Tibial nerve (tissue), 4 donors: ENCODE measurements around the gene ZDHHC19. TPM values are rescaled to one million over a fixed set of nuclear protein-coding genes. Genes with fewer than 3 reads are reported as not detected.

Source experiments
- DNase-seq, 2 donors: peaks; one replicate each; pipeline ENCODE4 v3.0.0-alpha.2; 2019; ENCODE audit warnings: low spot score in 2 of 2
- H3K27ac ChIP-seq, 4 donors: fragments of 200-600 bp; sonication (generic) in 3 of 4; one replicate each; pipeline ENCODE4 v1.5.1; 2017 to 2019; ENCODE audit warnings: mild to moderate bottlenecking in 1 of 4
- H3K27me3 ChIP-seq, 2 donors: fragments of 200-600 bp; sonication (generic) in 1 of 2; one replicate each; pipeline versions ENCODE4 v1.5.1 to v1.6.0; 2017 to 2019
- H3K36me3 ChIP-seq, 3 donors: fragments of 200-600 bp; sonication (generic); one replicate each; pipeline ENCODE4 v1.5.1; 2018 to 2019
- H3K4me1 ChIP-seq, 4 donors: fragments of 200-600 bp; sonication (generic) in 3 of 4; one replicate each; pipeline ENCODE4 v1.5.1; 2017 to 2019
- H3K4me3 ChIP-seq, 4 donors: fragments of 200-600 bp; sonication (generic) in 3 of 4; one replicate each; pipeline ENCODE4 v1.5.1; 2017 to 2019; ENCODE audit warnings: mild to moderate bottlenecking in 1 of 4, moderate library complexity in 1 of 4
- H3K9me3 ChIP-seq, 4 donors: fragments of 200-600 bp; sonication (generic) in 3 of 4; one replicate each; pipeline ENCODE4 v1.5.1; 2017 to 2019
- EP300 ChIP-seq, 2 donors: sonication (generic); formaldehyde crosslinking; IDR thresholded peaks; one replicate each; pipeline ENCODE4 v1.6.1; 2017; ENCODE audit warnings: antibody characterized with exemption in 2 of 2, mild to moderate bottlenecking in 1 of 2
- POLR2A ChIP-seq, 2 donors: fragments of 450-650 bp; IDR thresholded peaks; one replicate each; pipeline ENCODE4 v1.6.1; 2017; ENCODE audit warnings: antibody characterized with exemption in 2 of 2, mild to moderate bottlenecking in 2 of 2, moderate library complexity in 2 of 2
- WGBS, 2 donors: methylation state at CpG; one replicate each; pipeline ENCODE4 v1.1.5; 2018; 5-methylcytosine and 5-hydroxymethylcytosine counted together
- total RNA-seq, 4 donors: library from RNA; depleted of rRNA; stranded (reverse); fragments of >200 nt; gene quantifications; one replicate each; pipeline ENCODE4 v1.1.0, GENCODE V29; 2016
- TF ChIP-seq, protein P1 (sequence below), 5 experiments: fragments of 200-600 bp in 3 of 5; fragments of 450-650 bp in 2 of 5; sonication (generic) in 3 of 5; IDR thresholded peaks; one replicate each; pipeline ENCODE4 v1.5.1; 2016 to 2019; ENCODE audit warnings: antibody characterized with exemption in 5 of 5, mild to moderate bottlenecking in 3 of 5, moderate library complexity in 2 of 5

The ZDHHC19 gene
- total RNA-seq, 4 donors from 2014 or later = not detected

DNA sequence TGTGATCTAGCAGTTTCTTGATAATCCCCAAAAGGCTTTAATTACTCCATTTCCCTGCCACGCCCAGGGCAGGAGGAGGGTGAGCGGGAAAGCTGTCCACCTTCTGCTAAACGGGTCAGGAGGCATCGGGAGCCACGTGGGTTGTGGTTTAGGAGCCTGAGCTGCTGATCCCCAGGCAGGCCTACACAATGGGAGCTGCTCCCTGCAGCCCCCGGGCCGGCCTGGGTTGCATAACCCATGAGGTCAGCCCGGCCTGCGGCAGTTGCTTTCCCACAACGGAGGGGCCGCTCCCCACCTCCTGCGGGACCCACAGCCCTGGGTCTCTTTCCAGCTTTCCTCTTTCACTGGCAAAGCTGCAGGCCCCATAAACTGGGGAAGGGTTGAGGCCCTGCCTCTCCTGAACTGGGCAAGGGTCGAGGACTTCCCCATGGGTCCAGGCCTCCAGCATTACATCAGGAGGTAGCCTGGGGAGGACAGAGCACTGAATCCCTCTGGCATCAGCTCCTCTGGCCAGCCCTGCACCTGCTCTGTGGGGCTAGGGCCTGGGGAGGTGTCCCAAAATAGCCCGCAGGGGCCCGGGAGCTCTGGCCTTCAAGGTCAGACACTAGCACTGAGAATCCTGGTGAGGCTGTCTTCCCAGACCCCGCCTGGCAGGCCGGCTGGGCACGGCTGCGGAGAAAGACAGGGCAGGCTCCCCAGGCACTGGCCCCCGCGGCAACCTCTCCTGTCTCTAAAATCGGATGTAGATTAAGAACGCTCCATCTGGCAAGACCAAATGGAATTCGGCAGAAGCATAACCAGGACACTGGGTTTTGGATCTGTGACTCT is 47.3 kb downstream of the ZDHHC19 start:
- no peak overlapping the region for H3K4me3 ChIP-seq
- peak overlapping the region in 2 of 4 donors; percentile 10 to 30 for H3K27ac ChIP-seq
- TF ChIP-seq EP300 (IDR thresholded peaks at IDR 0.05) (no peak), POLR2A (IDR thresholded peaks at IDR 0.05) (no peak)
- TF ChIP-seq, protein P1, sequence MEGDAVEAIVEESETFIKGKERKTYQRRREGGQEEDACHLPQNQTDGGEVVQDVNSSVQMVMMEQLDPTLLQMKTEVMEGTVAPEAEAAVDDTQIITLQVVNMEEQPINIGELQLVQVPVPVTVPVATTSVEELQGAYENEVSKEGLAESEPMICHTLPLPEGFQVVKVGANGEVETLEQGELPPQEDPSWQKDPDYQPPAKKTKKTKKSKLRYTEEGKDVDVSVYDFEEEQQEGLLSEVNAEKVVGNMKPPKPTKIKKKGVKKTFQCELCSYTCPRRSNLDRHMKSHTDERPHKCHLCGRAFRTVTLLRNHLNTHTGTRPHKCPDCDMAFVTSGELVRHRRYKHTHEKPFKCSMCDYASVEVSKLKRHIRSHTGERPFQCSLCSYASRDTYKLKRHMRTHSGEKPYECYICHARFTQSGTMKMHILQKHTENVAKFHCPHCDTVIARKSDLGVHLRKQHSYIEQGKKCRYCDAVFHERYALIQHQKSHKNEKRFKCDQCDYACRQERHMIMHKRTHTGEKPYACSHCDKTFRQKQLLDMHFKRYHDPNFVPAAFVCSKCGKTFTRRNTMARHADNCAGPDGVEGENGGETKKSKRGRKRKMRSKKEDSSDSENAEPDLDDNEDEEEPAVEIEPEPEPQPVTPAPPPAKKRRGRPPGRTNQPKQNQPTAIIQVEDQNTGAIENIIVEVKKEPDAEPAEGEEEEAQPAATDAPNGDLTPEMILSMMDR (IDR thresholded peaks at IDR 0.05) = no peak
- no peaks in the 10 kb centered on the region for H3K27me3 ChIP-seq
- peaks cover 0 to 13% (median 6%) of the 10 kb centered on the region in 4 donors for H3K4me1 ChIP-seq
- WGBS, 2 donors = 41 to 43% methylated on average over 19 to 21 of the region's 24 CpGs
- no peaks in the 10 kb centered on the region for H3K36me3 ChIP-seq
- DNase-seq = peak in 1 of 2 donors; percentile 26
- H3K9me3 ChIP-seq = no peaks in the 10 kb centered on the region

DNA sequence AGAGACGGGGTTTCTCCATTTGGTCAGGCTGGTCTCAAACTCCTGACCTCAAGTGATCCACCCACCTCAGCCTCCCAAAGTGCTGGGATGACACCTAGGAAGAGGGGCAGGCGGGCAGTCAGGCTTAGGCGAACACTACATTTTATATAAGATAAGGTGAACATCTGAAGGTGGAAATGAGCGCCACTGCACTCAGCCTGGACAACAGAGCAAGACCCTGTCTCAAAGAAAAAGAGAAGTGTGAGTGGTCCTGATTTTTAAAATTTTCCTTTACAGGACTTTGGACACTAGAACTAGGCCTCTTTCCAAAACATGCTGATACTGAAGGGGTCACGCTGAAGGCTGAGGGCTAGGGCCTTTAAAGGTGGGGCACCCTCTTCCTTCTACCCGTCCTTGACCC is 48.0 kb downstream of the ZDHHC19 start:
- no peaks in the 10 kb centered on the region for H3K9me3 ChIP-seq
- H3K27ac ChIP-seq = no peak overlapping the region
- no peaks in the 10 kb centered on the region for H3K27me3 ChIP-seq
- no peaks in the 10 kb centered on the region for H3K36me3 ChIP-seq
- TF ChIP-seq EP300 (IDR thresholded peaks at IDR 0.05) = no peak
- TF ChIP-seq, protein P1 (IDR thresholded peaks at IDR 0.05) = no peak
- no peak for TF ChIP-seq POLR2A (IDR thresholded peaks at IDR 0.05)
- WGBS, 2 donors = 88 to 89% methylated on average over 6 of the region's 6 CpGs
- no peak overlapping the region for H3K4me3 ChIP-seq
- peaks cover 0 to 13% (median 6%) of the 10 kb centered on the region in 4 donors for H3K4me1 ChIP-seq
- DNase-seq = no peak

DNA sequence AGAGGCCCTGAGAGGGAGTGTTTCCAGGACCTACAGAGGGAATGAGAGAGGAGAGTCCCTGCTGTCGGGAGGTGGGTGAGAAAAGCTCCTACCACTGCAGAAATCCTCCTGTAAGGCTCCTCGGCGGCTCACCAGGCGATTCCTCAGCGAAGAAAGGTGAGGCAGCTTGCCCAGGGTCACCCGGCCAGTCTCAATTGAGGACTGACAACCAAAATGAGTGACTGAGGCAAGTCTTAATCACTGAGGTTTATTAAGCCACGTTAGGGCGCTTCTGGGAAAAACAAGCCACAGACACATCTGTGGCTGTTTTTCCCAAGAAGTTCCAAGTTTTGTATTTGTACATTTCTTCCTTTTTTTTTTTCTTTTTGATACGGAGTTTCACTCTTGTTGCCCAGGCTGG is 48.5 kb downstream of the ZDHHC19 start:
- H3K4me3 ChIP-seq = no peak overlapping the region
- H3K4me1 ChIP-seq = peaks cover 0 to 13% (median 6%) of the 10 kb centered on the region in 4 donors
- 85% methylated on average over 9 of the region's 9 CpGs for WGBS, 2 donors
- no peaks in the 10 kb centered on the region for H3K36me3 ChIP-seq
- H3K9me3 ChIP-seq = no peaks in the 10 kb centered on the region
- TF ChIP-seq, protein P1 (IDR thresholded peaks at IDR 0.05) = no peak
- no peak for TF ChIP-seq POLR2A (IDR thresholded peaks at IDR 0.05)
- no peak for TF ChIP-seq EP300 (IDR thresholded peaks at IDR 0.05)
- H3K27me3 ChIP-seq = no peaks in the 10 kb centered on the region
- no peak for DNase-seq
- no peak overlapping the region for H3K27ac ChIP-seq

DNA sequence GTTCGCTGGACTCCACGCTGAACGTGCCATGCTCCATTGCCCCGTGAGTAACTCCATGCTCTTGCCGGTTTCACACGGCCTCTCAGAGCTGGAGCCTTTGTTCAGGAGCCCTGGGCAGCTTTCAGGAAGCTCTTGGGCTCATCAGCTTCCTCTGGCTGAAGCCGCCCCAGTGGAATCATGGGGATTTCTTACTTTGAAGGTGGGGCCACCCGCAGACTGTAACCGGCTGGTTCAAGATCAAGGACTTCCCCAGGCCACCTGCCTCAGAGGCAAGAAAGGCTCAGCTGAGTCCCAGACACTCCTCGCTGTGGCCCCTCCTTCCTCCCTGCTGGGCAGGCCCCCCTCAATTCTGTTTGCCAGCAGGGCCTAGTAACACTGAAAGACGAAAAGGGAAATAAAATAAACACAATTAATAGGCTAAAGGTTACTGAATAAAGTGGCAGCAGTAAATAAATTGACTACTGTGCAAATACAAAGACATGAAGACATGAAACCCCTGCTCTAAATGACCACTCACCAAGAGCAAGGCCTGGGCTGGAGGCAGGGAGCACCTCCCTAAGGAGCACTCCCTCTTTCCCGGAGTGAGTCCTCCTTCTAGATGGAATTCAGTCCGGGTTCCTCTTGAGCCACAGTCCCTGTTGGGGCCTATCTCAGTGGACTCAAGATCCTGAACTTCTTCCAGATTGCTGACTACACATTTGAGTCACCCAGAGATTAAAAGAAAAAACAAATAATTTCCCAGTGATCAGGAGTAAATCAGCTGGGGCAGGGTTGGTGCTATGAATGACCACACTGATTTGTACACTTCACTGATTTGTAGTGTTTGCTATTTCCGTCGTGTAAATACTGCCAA is 51.0 kb downstream of the ZDHHC19 start:
- H3K4me1 ChIP-seq = peaks cover 0 to 13% (median 6%) of the 10 kb centered on the region in 4 donors
- no peaks in the 10 kb centered on the region for H3K9me3 ChIP-seq
- no peaks in the 10 kb centered on the region for H3K27me3 ChIP-seq
- no peak overlapping the region for H3K4me3 ChIP-seq
- TF ChIP-seq EP300 (IDR thresholded peaks at IDR 0.05) (no peak), POLR2A (IDR thresholded peaks at IDR 0.05) (no peak)
- TF ChIP-seq, protein P1 (IDR thresholded peaks at IDR 0.05) = no peak
- WGBS, 2 donors = 48 to 56% methylated on average over 15 of the region's 15 CpGs
- DNase-seq = no peak
- H3K27ac ChIP-seq = peak overlapping the region in 2 of 4 donors; percentile 6 to 58
- no peaks in the 10 kb centered on the region for H3K36me3 ChIP-seq
